GM12891 (cell line): Measurements from ENCODE around the gene SH2D7.

Source experiments
- DNase-seq: peaks from one replicate; pipeline ENCODE4 v3.0.0; 2011; ENCODE audit warnings: low spot score; ENCODE audit not compliant: insufficient read length
- FAIRE-seq: peaks from 2 replicates; lab custom pipeline; 2011; peaks lifted over from hg19 to GRCh38; lab: Jason Lieb, UNC
- PAX5 ChIP-seq: IDR thresholded peaks from 2 replicates; pipeline ENCODE4 v1.6.1; 2011; ENCODE audit warnings: low read length, moderate library complexity, mild to moderate bottlenecking; ENCODE audit not compliant: insufficient read depth, severe bottlenecking
- POLR2A ChIP-seq: IDR thresholded peaks from 2 replicates; pipeline ENCODE4 v1.6.1; 2011; ENCODE audit warnings: low read depth, low read length, control low read depth
- POLR2AphosphoS5 ChIP-seq: IDR thresholded peaks from 2 replicates; pipeline ENCODE4 v1.6.1; 2011; ENCODE audit warnings: low read depth, low read length, control low read depth
- POU2F2 ChIP-seq: IDR thresholded peaks from 2 replicates; pipeline ENCODE4 v1.6.1; 2011; ENCODE audit warnings: low read depth, mild to moderate bottlenecking, control low read depth, low read length, moderate library complexity
- SPI1 ChIP-seq: IDR thresholded peaks from 2 replicates; pipeline ENCODE4 v1.6.1; 2011; ENCODE audit warnings: low read depth, low read length, control low read depth
- TAF1 ChIP-seq: IDR thresholded peaks from 2 replicates; pipeline ENCODE4 v1.6.1; 2011; ENCODE audit warnings: low read depth, low read length, control low read depth

SH2D7 gene

DNA sequence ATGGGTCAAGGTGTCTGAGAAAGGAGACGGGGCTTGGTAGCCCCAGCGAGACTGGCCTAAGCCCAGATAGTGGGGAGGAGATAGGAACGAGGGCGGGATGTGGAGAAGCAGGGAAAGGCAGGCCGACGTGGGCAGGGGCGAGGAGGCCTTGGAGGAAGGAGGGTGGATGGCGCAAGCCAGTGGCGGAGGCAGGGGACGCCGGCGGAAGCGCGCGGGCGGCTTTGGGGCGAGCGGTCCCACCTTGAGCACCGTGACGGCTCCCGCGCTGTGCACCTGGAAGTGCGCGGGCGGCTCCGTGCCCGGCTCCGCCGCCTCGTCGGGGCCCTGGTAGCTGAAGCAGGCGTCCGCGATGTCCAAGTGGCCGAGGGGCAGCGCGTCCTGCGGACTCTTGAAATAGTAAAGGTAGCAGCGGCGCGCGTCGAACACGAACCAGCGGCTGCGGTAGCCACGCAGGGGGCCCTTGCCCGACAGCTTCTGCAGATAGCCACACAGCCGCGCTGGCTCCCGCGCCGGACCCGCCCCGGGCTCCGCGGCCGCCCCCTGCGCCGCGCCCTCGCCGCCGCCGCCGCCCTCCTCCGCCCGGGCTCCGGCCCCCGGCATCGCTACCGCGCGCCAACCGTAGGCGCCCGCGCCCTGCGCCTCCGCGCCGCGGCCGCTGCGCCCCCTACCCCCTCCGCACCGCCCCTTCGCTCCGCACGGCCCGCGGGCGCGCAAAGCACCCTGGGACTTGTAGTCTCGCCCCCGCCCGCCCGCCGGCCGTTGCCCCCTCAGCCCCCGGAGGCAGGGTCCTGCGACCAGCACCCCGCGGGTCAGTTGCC lies 15.1 kb upstream of the SH2D7 start, which contains the start of gene TBC1D2B:
Gene TBC1D2B (minus strand): TSS at position 659 of the 818 bp plus-strand sequence. CDS start 59 bp downstream, at position 600.
- FAIRE-seq (peak; percentile 84), DNase-seq (peak; percentile 81)
- TF ChIP-seq SPI1 (no peak), PAX5 (no peak), POLR2AphosphoS5 (no peak), POLR2A (no peak), TAF1 (no peak), POU2F2 (no peak)

DNA sequence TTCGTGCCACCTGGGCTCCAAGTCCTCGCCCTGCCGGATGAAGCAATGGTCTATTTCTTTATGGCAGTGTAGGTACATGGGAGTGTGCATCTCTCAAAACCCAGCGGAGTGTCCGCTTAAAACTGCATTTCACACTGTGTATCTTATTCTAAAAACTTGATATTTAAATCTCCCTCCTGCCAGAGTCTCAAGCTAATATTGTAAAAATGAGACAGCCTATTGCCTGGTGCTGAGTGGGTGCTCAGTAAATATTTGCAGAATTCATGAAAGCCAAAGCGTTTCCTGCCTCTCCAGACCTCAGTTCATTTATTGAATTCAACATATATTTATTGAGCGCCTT lies 14.5 kb upstream of the SH2D7 start:
- no peak for TF ChIP-seq POLR2A
- TF ChIP-seq TAF1, result no peak
- no peak for TF ChIP-seq POU2F2
- TF ChIP-seq POLR2AphosphoS5, result no peak
- no peak for TF ChIP-seq SPI1
- TF ChIP-seq PAX5, result no peak
- no peak for DNase-seq
- no peak for FAIRE-seq

DNA sequence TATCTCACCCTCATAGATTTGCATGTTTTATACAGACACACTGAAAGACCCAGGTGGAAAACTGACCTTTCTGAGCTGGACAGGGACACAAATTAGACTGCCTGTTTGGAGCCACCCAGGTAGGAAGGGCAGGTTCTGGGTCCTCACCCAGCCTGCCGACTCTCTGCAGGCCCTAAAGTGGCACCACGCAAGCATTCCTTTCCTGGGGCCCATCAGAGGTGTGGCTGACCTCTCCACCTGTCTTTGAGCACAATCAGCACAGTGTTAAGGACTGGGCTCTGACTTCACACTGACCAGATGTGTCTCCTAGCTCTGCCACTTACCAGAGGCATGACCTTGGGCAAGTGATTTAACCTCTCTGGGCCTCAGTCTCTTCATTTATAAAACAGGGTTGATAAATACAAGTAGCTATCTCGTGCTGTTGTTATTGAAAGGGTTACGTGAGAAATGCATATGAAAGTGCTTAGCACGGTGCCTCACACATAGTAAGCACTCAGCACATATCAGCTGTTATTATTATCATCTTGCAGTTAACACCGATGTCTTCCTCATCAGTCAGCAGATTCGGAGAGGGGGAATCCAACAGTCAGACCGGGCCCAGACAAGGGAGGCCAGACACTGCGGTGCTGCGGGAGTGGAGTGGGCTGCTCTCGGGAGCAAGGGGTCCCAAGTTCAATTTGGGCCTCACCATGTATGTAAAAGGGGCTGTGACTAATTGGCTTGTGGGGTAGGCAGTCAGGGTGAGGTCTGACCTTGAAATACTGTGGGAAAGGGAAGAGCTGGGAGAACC lies 12.9 kb upstream of the SH2D7 start:
- DNase-seq, result no peak
- FAIRE-seq, result no peak
- TF ChIP-seq POU2F2 (no peak), PAX5 (no peak), POLR2A (no peak), TAF1 (no peak), POLR2AphosphoS5 (no peak)

GRCh38 chr15:78080088-78080460 lies 12.3 kb upstream of the SH2D7 start:
- no peak for FAIRE-seq
- TF ChIP-seq SPI1 (no peak), POLR2A (no peak), POLR2AphosphoS5 (no peak), PAX5 (no peak), TAF1 (no peak), POU2F2 (no peak)

GRCh38 chr15:78082106-78082742 lies 10.1 kb upstream of the SH2D7 start:
- no peak for DNase-seq
- no peak for TF ChIP-seq PAX5
- no peak for TF ChIP-seq TAF1
- FAIRE-seq, result no peak

More at GRCh38 chr15:78080088-78080460, 12.3 kb upstream of the SH2D7 start:
- DNase-seq, result no peak

- FAIRE-seq (no peak), DNase-seq (no peak)
- TF ChIP-seq SPI1, result no peak
- no peak for TF ChIP-seq POLR2AphosphoS5
- TF ChIP-seq POU2F2, result no peak
- TF ChIP-seq PAX5, result no peak
- no peak for TF ChIP-seq TAF1
- TF ChIP-seq POLR2A, result no peak
These were observed 9.6 kb upstream of the SH2D7 start for GRCh38 chr15:78082743-78083110.

GRCh38 chr15:78083186-78083585 lies 9.2 kb upstream of the SH2D7 start:
- no peak for DNase-seq
- FAIRE-seq, result no peak
- TF ChIP-seq TAF1, result no peak
- no peak for TF ChIP-seq PAX5
- no peak for TF ChIP-seq SPI1
- no peak for TF ChIP-seq POLR2AphosphoS5
- no peak for TF ChIP-seq POU2F2
- TF ChIP-seq POLR2A, result no peak

- no peak for DNase-seq
- FAIRE-seq, result no peak
- TF ChIP-seq POLR2A (no peak), POLR2AphosphoS5 (no peak), SPI1 (no peak), TAF1 (no peak), PAX5 (no peak), POU2F2 (peak; percentile 51; the same call in 1 of the 2 replicates)
These were observed 8.5 kb upstream of the SH2D7 start for GRCh38 chr15:78083687-78084448.

GRCh38 chr15:78084449-78084750 lies 8.0 kb upstream of the SH2D7 start:
- DNase-seq (no peak), FAIRE-seq (peak; percentile 71)
- TF ChIP-seq TAF1 (no peak), POLR2A (no peak), POU2F2 (no peak), SPI1 (no peak), POLR2AphosphoS5 (no peak), PAX5 (no peak)
